ENCODE measurements around the gene POLQ.

- TF ChIP-seq CTCF (IDR thresholded peaks at IDR 0.05; ENCODE audit: extremely low read depth in 1 of 2, insufficient read depth in 1 of 2, low read depth in 1 of 2, low read length in 2 of 2): no peak
- TF ChIP-seq POLR2A (IDR thresholded peaks at IDR 0.05; ENCODE audit: low read depth, low read length): no peak
- TF ChIP-seq MYC (IDR thresholded peaks at IDR 0.05; ENCODE audit: low read depth, low read length): no peak
Measured at GRCh38 chr3:121581691-121582090, 35.9 kb upstream of the POLQ start.

All from endothelial cell of umbilical vein (primary cell).